Upper lobe of left lung (tissue), 6 donors: ENCODE results near the gene TMIGD1. TPM values are rescaled to one million over a fixed set of nuclear protein-coding genes. Genes with fewer than 3 reads are reported as not detected.

ENCODE experiments used
- ATAC-seq, 2 donors: fragments of 200-7000 bp; cut with Tn5 transposase; one replicate each; pipeline ENCODE4 v1.9.1; 2022; ENCODE audit warnings: mild to moderate bottlenecking in 2 of 2, moderate library complexity in 2 of 2; ENCODE audit not compliant: low FRiP score in 2 of 2
- DNase-seq, 2 donors: peaks; one replicate each; pipeline ENCODE4 v3.0.0-alpha.2; 2019 to 2020
- H3K27ac ChIP-seq, 4 donors: fragments of 200-600 bp; sonication (generic); one replicate each; pipeline ENCODE4 v1.5.1; 2016 to 2019
- H3K27me3 ChIP-seq, 4 donors: fragments of 200-600 bp; sonication (generic); one replicate each; pipeline ENCODE4 v1.5.1; 2017 to 2019
- H3K36me3 ChIP-seq, 4 donors: fragments of 200-600 bp; sonication (generic); one replicate each; pipeline ENCODE4 v1.5.1; 2016 to 2019
- H3K4me1 ChIP-seq, 4 donors: fragments of 200-600 bp; sonication (generic); one replicate each; pipeline ENCODE4 v1.5.1; 2018 to 2019
- H3K4me3 ChIP-seq, 4 donors: fragments of 200-600 bp; sonication (generic); one replicate each; pipeline ENCODE4 v1.5.1; 2017 to 2019; ENCODE audit warnings: mild to moderate bottlenecking in 2 of 4, moderate library complexity in 1 of 4
- H3K9me3 ChIP-seq, 4 donors: fragments of 200-600 bp; sonication (generic); one replicate each; pipeline ENCODE4 v1.5.1; 2018 to 2019
- EP300 ChIP-seq, 4 donors: sonication (generic); formaldehyde crosslinking; IDR thresholded peaks; one replicate each; pipeline ENCODE4 v1.5.1; 2017; ENCODE audit warnings: antibody characterized with exemption in 4 of 4, control low read depth in 2 of 4
- POLR2A ChIP-seq, 4 donors: fragments of 450-650 bp; IDR thresholded peaks; one replicate each; pipeline ENCODE4 v1.5.1; 2016 to 2017; ENCODE audit warnings: antibody characterized with exemption in 4 of 4, mild to moderate bottlenecking in 2 of 4
- POLR2AphosphoS5 ChIP-seq, 2 donors: sonication (generic); formaldehyde crosslinking; IDR thresholded peaks; one replicate each; pipeline ENCODE4 v1.5.1; 2017; ENCODE audit warnings: antibody characterized with exemption in 2 of 2
- WGBS, 2 donors: methylation state at CpG; one replicate each; pipeline ENCODE4 v1.1.5; 2017 to 2018; 5-methylcytosine and 5-hydroxymethylcytosine counted together
- total RNA-seq, 6 donors: library from RNA; depleted of rRNA in 4 of 6; stranded (reverse); fragments of >200 nt in 4 of 6; gene quantifications; one replicate each; pipeline versions ENCODE4 v1.1.0 to v1.2.1, GENCODE V29; 2016 to 2021
- TF ChIP-seq, protein P1 (sequence below), 6 experiments: fragments of 450-650 bp in 4 of 6; fragments of 200-600 bp in 2 of 6; sonication (generic) in 2 of 6; IDR thresholded peaks; one replicate each; pipeline ENCODE4 v1.5.1; 2016 to 2019; ENCODE audit warnings: antibody characterized with exemption in 6 of 6
- donor health status: DM: no; HTN: no; CAD: no; lungs with moderate emphysema.
- donor health status: DM: no; HTN: yes; CAD: no; lungs with severe emphysema.

TMIGD1 gene
- total RNA-seq, 6 donors from 2014 or later = not detected

DNA sequence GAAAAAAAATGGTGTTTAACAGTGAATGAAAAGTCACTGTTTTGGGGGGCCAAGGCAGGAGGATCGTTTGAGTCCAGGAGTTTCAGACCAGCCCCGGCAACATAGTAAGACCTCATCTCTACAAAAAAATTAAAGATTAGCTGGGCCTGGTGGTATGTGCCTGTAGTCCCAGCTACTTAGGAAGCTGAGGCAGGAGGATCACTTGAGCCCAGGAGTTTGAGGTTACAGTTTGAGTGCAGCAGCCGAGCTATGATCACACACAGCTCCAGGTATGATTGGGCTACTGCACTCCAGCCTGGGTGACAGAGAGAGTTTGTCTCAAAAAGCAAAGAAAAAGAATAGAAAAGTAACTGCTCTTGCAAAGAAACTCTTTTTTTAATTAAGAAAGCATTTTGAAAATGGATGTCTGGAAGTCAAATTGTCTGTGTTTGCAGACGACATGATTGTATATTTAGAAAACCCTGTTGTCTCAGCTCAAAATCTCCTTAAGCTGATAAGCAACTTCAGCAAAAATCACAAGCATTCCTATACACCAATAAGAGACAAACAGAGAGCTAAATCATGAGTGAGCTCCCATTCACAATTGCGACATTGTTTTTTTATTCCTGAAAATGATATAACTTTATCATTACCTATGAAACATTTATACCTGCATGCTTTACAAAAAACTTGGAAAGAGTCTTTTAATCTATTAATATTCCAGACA, 24.4 kb upstream of the TMIGD1 start:
- H3K4me3 ChIP-seq = no peak overlapping the region
- 67 to 70% methylated on average over 5 of the region's 5 CpGs for WGBS, 2 donors
- TF ChIP-seq EP300 (IDR thresholded peaks at IDR 0.05) = no peak
- no peak for TF ChIP-seq POLR2AphosphoS5 (IDR thresholded peaks at IDR 0.05)
- TF ChIP-seq POLR2A (IDR thresholded peaks at IDR 0.05) = no peak
- TF ChIP-seq, protein P1, sequence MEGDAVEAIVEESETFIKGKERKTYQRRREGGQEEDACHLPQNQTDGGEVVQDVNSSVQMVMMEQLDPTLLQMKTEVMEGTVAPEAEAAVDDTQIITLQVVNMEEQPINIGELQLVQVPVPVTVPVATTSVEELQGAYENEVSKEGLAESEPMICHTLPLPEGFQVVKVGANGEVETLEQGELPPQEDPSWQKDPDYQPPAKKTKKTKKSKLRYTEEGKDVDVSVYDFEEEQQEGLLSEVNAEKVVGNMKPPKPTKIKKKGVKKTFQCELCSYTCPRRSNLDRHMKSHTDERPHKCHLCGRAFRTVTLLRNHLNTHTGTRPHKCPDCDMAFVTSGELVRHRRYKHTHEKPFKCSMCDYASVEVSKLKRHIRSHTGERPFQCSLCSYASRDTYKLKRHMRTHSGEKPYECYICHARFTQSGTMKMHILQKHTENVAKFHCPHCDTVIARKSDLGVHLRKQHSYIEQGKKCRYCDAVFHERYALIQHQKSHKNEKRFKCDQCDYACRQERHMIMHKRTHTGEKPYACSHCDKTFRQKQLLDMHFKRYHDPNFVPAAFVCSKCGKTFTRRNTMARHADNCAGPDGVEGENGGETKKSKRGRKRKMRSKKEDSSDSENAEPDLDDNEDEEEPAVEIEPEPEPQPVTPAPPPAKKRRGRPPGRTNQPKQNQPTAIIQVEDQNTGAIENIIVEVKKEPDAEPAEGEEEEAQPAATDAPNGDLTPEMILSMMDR (IDR thresholded peaks at IDR 0.05) = no peak
- H3K4me1 ChIP-seq = peaks cover 0 to 2% (median under 1%) of the 10 kb centered on the region in 4 donors
- H3K36me3 ChIP-seq = no peaks in the 10 kb centered on the region
- DNase-seq (no peak), ATAC-seq (no peak)
- H3K27me3 ChIP-seq = no peaks in the 10 kb centered on the region
- H3K9me3 ChIP-seq = peaks cover 0 to 9% (median 2%) of the 10 kb centered on the region in 4 donors
- no peak overlapping the region for H3K27ac ChIP-seq

DNA sequence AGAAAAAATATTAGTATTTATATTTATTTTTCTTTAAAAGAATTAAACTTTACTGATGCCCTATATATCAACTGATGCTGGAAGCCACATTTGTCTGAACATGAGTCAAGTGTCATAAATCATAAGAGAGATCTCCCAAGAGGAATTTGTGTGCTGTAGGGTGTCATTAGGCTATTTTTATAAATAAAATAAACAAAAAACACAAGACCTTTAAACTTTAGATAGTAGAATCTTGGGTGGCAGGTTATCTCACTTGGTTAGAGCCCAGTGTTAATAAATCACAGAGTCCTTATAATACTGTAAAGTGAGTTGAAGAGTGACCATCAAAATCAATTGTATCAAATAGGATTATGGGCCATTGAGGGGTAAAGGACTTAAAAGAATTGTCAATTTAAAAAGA, 23.6 kb upstream of the TMIGD1 start:
- peaks cover 0 to 9% (median 2%) of the 10 kb centered on the region in 4 donors for H3K9me3 ChIP-seq
- H3K4me1 ChIP-seq = no peaks in the 10 kb centered on the region
- ATAC-seq (no peak), DNase-seq (no peak)
- no peak for TF ChIP-seq POLR2A (IDR thresholded peaks at IDR 0.05)
- TF ChIP-seq, protein P1 (IDR thresholded peaks at IDR 0.05) = no peak
- no peak for TF ChIP-seq POLR2AphosphoS5 (IDR thresholded peaks at IDR 0.05)
- TF ChIP-seq EP300 (IDR thresholded peaks at IDR 0.05) = no peak
- H3K36me3 ChIP-seq = no peaks in the 10 kb centered on the region
- H3K27ac ChIP-seq = no peak overlapping the region
- no peaks in the 10 kb centered on the region for H3K27me3 ChIP-seq
- H3K4me3 ChIP-seq = no peak overlapping the region

DNA sequence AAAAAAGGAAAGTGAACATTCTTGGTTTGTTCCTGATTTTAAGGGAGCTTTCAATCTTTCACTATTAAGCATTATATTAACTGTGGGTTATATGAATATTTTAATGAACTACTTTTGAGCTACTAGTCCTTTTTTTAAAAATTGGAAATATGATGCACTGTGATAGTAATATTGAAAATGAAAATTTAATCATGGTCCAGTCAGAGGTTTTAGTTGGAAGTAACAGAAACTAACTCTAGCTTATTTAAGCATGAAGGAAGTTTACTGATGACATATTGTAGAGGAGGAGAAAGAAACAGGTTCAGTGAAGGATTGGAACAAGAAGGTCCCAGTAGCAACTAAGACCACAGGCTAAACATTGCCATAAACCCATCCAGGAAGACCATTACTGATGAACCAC, 20.8 kb upstream of the TMIGD1 start:
- Histone ChIP-seq H3K36me3 (no peaks in the 10 kb centered on the region), H3K9me3 (no peaks in the 10 kb centered on the region), H3K4me1 (no peaks in the 10 kb centered on the region), H3K4me3 (no peak overlapping the region), H3K27ac (peak overlapping the region in 1 of 4 donors; percentile 2), H3K27me3 (no peaks in the 10 kb centered on the region)
- ATAC-seq (no peak), DNase-seq (no peak)
- no peak for TF ChIP-seq POLR2AphosphoS5 (IDR thresholded peaks at IDR 0.05)
- TF ChIP-seq, protein P1 (IDR thresholded peaks at IDR 0.05) = no peak
- no peak for TF ChIP-seq EP300 (IDR thresholded peaks at IDR 0.05)
- TF ChIP-seq POLR2A (IDR thresholded peaks at IDR 0.05) = no peak

DNA sequence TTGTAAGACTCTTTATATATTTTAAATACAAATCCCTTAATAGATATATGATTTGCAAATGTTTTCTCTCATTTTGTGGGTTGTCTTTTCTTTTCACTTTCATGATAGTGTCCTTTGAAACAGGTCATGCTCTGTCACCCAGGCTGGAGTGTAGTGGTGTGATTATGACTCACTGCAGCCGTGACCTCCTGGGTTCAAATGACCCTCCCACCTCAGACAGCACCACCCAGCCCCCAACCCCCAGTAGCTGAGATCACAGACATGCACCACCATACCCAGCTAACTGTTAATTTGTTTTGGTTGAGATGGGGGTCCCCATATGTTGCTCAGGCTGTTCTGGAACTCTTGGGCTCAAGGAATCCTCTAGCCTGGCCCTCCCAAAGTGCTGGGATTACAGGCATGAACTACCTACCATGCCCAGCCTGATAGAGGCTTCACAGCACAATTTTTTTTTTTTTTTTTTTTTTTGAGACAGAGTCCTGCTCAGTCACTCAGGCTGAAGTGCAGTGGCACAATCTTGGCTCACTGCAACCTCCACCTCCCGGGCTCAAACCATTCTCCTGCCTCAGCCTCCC, 18.5 kb upstream of the TMIGD1 start:
- TF ChIP-seq, protein P1 (IDR thresholded peaks at IDR 0.05) = no peak
- TF ChIP-seq POLR2A (IDR thresholded peaks at IDR 0.05) (no peak), EP300 (IDR thresholded peaks at IDR 0.05) (no peak), POLR2AphosphoS5 (IDR thresholded peaks at IDR 0.05) (no peak)
- ATAC-seq (peak; percentile 51 to 55), DNase-seq (peak in 1 of 2 donors; percentile 41)
- H3K36me3 ChIP-seq = no peaks in the 10 kb centered on the region
- peak overlapping the region in 3 of 4 donors; percentile 24 to 72 (median 68) for H3K27ac ChIP-seq
- H3K27me3 ChIP-seq = no peaks in the 10 kb centered on the region
- H3K4me3 ChIP-seq = no peak overlapping the region
- no peaks in the 10 kb centered on the region for H3K9me3 ChIP-seq
- WGBS, 2 donors = 45 to 79% methylated on average over 1 to 2 of the region's 2 CpGs
- H3K4me1 ChIP-seq = no peaks in the 10 kb centered on the region
